ENCODE results near the gene ASB2. TPM values are rescaled to one million over a fixed set of nuclear protein-coding genes. Genes with fewer than 3 reads are reported as not detected.

ASB2 gene
- total and polyA plus RNA-seq, 2 of the 13 experiments (the other 11 are each of a cell fraction or from before 2014, with no cell fraction given): 0.82 to 4.1 TPM

- TF ChIP-seq ZMAT3 (CRISPR knock-in tag; conservative IDR thresholded peaks at IDR 0.05): no peak; the same call in 1 of the 2 replicates
- TF ChIP-seq PPARG (CRISPR knock-in tag; conservative IDR thresholded peaks at IDR 0.05): peak; percentile 49; the same call in 1 of the 2 replicates
- TF ChIP-seq NFATC3 (CRISPR knock-in tag; IDR thresholded peaks at IDR 0.05): no peak
Measured at GRCh38 chr14:93902619-93903307, 73.6 kb downstream of the ASB2 start (continued).

- 23% methylated on average over 6 of the region's 6 CpGs for WGBS (ENCODE audit: low lambda C conversion rate)
- ATAC-seq: no peak
- Histone ChIP-seq H3K27ac (ENCODE audit: extremely low read length, insufficient read depth, low read length) (no peak overlapping the region), H4K20me1 (ENCODE audit: insufficient read depth, low read length) (no peaks in the 10 kb centered on the region), H3K4me1 (ENCODE audit: insufficient read depth, low read length) (peaks cover 98% of the 10 kb centered on the region), H3K9me3 (ENCODE audit: low read length) (no peaks in the 10 kb centered on the region), H3K36me3 (replicated peaks in 1 of 2; ENCODE audit: control insufficient read depth in 1 of 2, insufficient read depth in 2 of 2, low read length in 2 of 2) (no peaks in the 10 kb centered on the region), H3K4me2 (ENCODE audit: low read depth, low read length) (no peak overlapping the region), H3K9ac (ENCODE audit: insufficient read depth, low read depth, low read length) (no peak overlapping the region), H3K79me2 (ENCODE audit: insufficient read depth, low read length) (no peaks in the 10 kb centered on the region), H3K27me3 (ENCODE audit: control insufficient read depth in 1 of 2, insufficient read depth in 2 of 2, low read length in 2 of 2) (0 out of 5 replicates have a peak, but pooled peaks cover 1 to 2% of the 10 kb centered on the region in 2 experiments), H3K4me3 (replicated peaks in 1 of 3; ENCODE audit: insufficient read depth in 1 of 3, low read depth in 2 of 3, low read length in 3 of 3) (no peak overlapping the region), H2AFZ (ENCODE audit: low read length) (no peak overlapping the region)
- BruUV-seq (replicated peaks): no TSS peak
- no peak for FAIRE-seq
- POLR2A ChIA-PET: no interaction called here
- intact Hi-C loops (cut with micrococcal nuclease; ENCODE audit: unreplicated experiment): no loop called here
- in situ Hi-C loops (cut with HindIII; ENCODE audit: extremely low pct_ligation_motif_present, low pct_unique_long_range_greater_than_20kb): no loop called here
- CTCF ChIA-PET (ENCODE audit: low intra/inter-chr PET ratio, low total read pairs): no interaction called here
- no peak for DNase-seq (ENCODE audit: low spot score)
- TF ChIP-seq, protein P1, sequence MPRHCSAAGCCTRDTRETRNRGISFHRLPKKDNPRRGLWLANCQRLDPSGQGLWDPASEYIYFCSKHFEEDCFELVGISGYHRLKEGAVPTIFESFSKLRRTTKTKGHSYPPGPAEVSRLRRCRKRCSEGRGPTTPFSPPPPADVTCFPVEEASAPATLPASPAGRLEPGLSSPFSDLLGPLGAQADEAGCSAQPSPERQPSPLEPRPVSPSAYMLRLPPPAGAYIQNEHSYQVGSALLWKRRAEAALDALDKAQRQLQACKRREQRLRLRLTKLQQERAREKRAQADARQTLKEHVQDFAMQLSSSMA (CRISPR knock-in tag; IDR thresholded peaks at IDR 0.05): no peak
- TF ChIP-seq MLLT10 (CRISPR knock-in tag; IDR thresholded peaks at IDR 0.05) (no peak), MEIS2 (CRISPR knock-in tag; IDR thresholded peaks at IDR 0.05) (no peak), CENPX (CRISPR knock-in tag; IDR thresholded peaks at IDR 0.05) (no peak), TEAD2 (CRISPR knock-in tag; IDR thresholded peaks at IDR 0.05) (no peak), ARID5B (CRISPR knock-in tag; IDR thresholded peaks at IDR 0.05) (no peak), NFRKB (IDR thresholded peaks at IDR 0.05) (no peak), ELF3 (CRISPR knock-in tag; IDR thresholded peaks at IDR 0.05) (no peak), CEBPG (CRISPR knock-in tag; IDR thresholded peaks at IDR 0.05) (peak; percentile 24; the same call in 1 of the 2 replicates), ELF1 (CRISPR knock-in tag; IDR thresholded peaks at IDR 0.05) (no peak), USF2 (IDR thresholded peaks at IDR 0.05; ENCODE audit: low read depth, low read length) (no peak), USF2 (CRISPR knock-in tag; IDR thresholded peaks at IDR 0.05; ENCODE audit: borderline replicate concordance) (no peak), SRSF9 (IDR thresholded peaks at IDR 0.05; ENCODE audit: borderline replicate concordance, insufficient read depth, low read depth, low read length, poor library complexity, severe bottlenecking) (no peak)
- TF ChIP-seq, protein P2, sequence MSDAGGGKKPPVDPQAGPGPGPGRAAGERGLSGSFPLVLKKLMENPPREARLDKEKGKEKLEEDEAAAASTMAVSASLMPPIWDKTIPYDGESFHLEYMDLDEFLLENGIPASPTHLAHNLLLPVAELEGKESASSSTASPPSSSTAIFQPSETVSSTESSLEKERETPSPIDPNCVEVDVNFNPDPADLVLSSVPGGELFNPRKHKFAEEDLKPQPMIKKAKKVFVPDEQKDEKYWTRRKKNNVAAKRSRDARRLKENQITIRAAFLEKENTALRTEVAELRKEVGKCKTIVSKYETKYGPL (CRISPR knock-in tag; IDR thresholded peaks at IDR 0.05): no peak
Measured at GRCh38 chr14:93901813-93902212, 74.6 kb downstream of the ASB2 start.
